Mammary microvascular endothelial cell (primary cell): ENCODE data around the gene PTH2R. TPM values are rescaled to one million over a fixed set of nuclear protein-coding genes. Genes with fewer than 3 reads are reported as not detected.

Experiments
- total RNA-seq: library from RNA; depleted of rRNA; stranded (reverse); fragments of >200 nt; gene quantifications from 2 replicates; pipeline ENCODE4 v1.2.3, GENCODE V29; 2015

The PTH2R gene
- not detected in 2 replicates for total RNA-seq

DNA sequence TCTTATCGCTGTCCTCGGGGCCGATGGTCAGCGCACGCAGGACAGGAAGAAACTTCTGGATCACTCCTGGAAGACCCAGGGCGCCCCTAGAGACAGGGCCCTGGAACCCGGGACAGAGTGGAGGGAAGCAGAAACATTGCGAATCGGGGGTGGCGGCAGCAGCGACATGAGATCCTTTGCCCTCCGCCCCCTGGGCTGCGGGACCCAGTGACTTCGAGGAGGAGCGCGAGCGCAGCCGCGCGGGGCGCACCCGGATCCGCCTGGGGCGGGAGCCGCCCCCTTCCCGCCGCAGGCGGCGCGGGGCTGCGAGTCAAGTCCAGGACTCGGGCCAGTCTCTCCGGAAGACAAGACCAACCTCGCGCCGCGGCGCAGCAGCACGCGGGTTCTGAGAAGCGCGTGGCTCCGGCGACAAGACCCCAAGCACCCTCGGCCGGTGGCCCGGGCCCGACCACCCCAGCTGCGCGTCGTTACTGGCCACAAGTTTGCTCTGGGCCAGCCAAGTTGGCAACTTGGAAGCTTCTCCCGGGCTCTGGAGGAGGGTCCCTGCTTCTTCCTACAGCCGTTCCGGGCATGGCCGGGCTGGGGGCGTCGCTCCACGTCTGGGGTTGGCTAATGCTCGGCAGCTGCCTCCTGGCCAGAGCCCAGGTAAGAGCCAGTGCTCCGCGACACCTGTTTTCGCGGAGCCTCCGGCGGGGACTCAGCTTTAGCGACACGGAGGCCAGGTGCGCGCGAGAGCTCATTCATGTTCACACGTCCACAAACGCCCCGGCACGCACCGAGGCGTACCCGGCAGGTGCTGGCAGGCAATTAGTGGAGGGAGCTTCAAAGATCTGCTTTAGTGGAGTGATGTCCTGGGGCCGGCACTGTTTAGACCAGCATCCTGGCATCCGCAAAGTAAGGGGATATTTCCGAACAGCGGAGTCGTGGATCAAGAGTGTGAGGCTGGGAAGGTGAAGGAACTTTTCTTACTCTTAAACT lies at the start of gene PTH2R:
Gene PTH2R (plus strand): TSS at position 319 of the 978 bp plus-strand sequence. CDS start 252 bp downstream, at position 571.

Other genes with a start within 250 kb of the PTH2R start
- gene CRYGA, start 243.2 kb upstream of the PTH2R start, total RNA-seq = not detected in 2 replicates
- not detected in 2 replicates for gene C2orf80, start 216.8 kb upstream of the PTH2R start, total RNA-seq
- 105 and 109 TPM in 2 replicates for gene IDH1, start 151.7 kb upstream of the PTH2R start, total RNA-seq
- gene PIKFYVE, start 140.5 kb upstream of the PTH2R start, total RNA-seq = 14.9 and 15.0 TPM in 2 replicates